HepG2 (cell line): ENCODE data around the gene FCHSD1. TPM values are rescaled to one million over a fixed set of nuclear protein-coding genes. Genes with fewer than 3 reads are reported as not detected.

Experiments used
- FLYWCH1 ChIP-seq: sonication (generic); formaldehyde crosslinking; IDR thresholded peaks from 2 replicates; pipeline ENCODE4 v1.8.1; 2023; ENCODE audit warnings: mild to moderate bottlenecking, missing genetic modification reagents
- HMGA1 ChIP-seq: sonication (generic); formaldehyde crosslinking; conservative IDR thresholded peaks from 2 replicates; pipeline ENCODE4 v1.4.0; 2020; ENCODE audit warnings: missing genetic modification reagents
- KLF16 ChIP-seq, 2 experiments: sonication (generic) in 1 of 2; formaldehyde crosslinking in 1 of 2; IDR thresholded peaks; 2 replicates each; pipeline versions ENCODE4 v1.6.1 to v1.8.0; 2016 to 2023; ENCODE audit warnings: missing genetic modification reagents in 2 of 2, missing compliant biosample characterization in 1 of 2
- MED1 ChIP-seq: sonication (generic); formaldehyde crosslinking; IDR thresholded peaks from 2 replicates; pipeline ENCODE4 v1.4.0; 2020; ENCODE audit warnings: missing genetic modification reagents
- NFATC3 ChIP-seq: sonication (generic); formaldehyde crosslinking; IDR thresholded peaks from 2 replicates; pipeline ENCODE4 v1.5.1; 2020; ENCODE audit warnings: mild to moderate bottlenecking, missing genetic modification reagents
- NR2F1 ChIP-seq, 2 experiments: fragments of 450-650 bp in 1 of 2; formaldehyde crosslinking in 1 of 2; IDR thresholded peaks; 2 replicates each; pipeline versions ENCODE4 v1.5.0 to v1.6.1; 2016 to 2020; ENCODE audit warnings: mild to moderate bottlenecking in 1 of 2, missing compliant biosample characterization in 1 of 2, missing genetic modification reagents in 1 of 2, moderate library complexity in 1 of 2
- PAWR ChIP-seq: sonication (generic); formaldehyde crosslinking; IDR thresholded peaks from 2 replicates; pipeline ENCODE4 v1.4.0; 2020; ENCODE audit warnings: missing genetic modification reagents, mild to moderate bottlenecking, borderline replicate concordance
- RFX1 ChIP-seq: fragments of 450-650 bp; IDR thresholded peaks from 2 replicates; pipeline ENCODE4 v1.6.1; 2017
- RFXAP ChIP-seq: sonication (generic); formaldehyde crosslinking; IDR thresholded peaks from 2 replicates; pipeline ENCODE4 v1.4.0; 2020; ENCODE audit warnings: missing genetic modification reagents, borderline replicate concordance
- TBP ChIP-seq: sonication (generic); formaldehyde crosslinking; IDR thresholded peaks from 2 replicates; pipeline ENCODE4 v1.5.0; 2020; ENCODE audit warnings: missing genetic modification reagents
- TGIF2 ChIP-seq: IDR thresholded peaks from 2 replicates; pipeline ENCODE4 v1.6.1; 2016; ENCODE audit warnings: control low read depth, missing compliant biosample characterization
- ZFP90 ChIP-seq: sonication (generic); formaldehyde crosslinking; IDR thresholded peaks from 2 replicates; pipeline ENCODE4 v1.8.0; 2022; ENCODE audit warnings: missing genetic modification reagents, mild to moderate bottlenecking, inconsistent platforms, borderline replicate concordance
- ZNF234 ChIP-seq: sonication (generic); formaldehyde crosslinking; conservative IDR thresholded peaks from 2 replicates; pipeline ENCODE4 v1.5.1; 2020; ENCODE audit warnings: mild to moderate bottlenecking, missing genetic modification reagents
- ZNF326 ChIP-seq: sonication (generic); formaldehyde crosslinking; IDR thresholded peaks from 2 replicates; pipeline ENCODE4 v1.4.0; 2020; ENCODE audit warnings: missing genetic modification reagents, borderline replicate concordance
- ZNF343 ChIP-seq: sonication (generic); formaldehyde crosslinking; IDR thresholded peaks from 2 replicates; pipeline ENCODE4 v1.4.0; 2020; ENCODE audit warnings: mild to moderate bottlenecking, missing genetic modification reagents
- ZSCAN30 ChIP-seq: sonication (generic); formaldehyde crosslinking; IDR thresholded peaks from 2 replicates; pipeline ENCODE4 v1.5.0; 2020; ENCODE audit warnings: mild to moderate bottlenecking, missing genetic modification reagents
- polyA plus RNA-seq, 8 experiments: library from polyadenylated mRNA; depleted of rRNA in 3 of 8; stranded (reverse) in 7 of 8; unstranded in 1 of 8; fragments of >200 nt; fragmentation: Illumina TruSeq in 4 of 8; extraction: Trizol in 4 of 8; gene quantifications; 2 replicates each; pipeline versions ENCODE4 v1.2.1 to v1.2.3, GENCODE V29; 2011 to 2016; ENCODE audit warnings: low read depth in 4 of 8, missing spikeins in 1 of 8, mixed read lengths in 1 of 8; ENCODE audit not compliant: insufficient read depth in 1 of 8
- total RNA-seq, 5 experiments: library from RNA; depleted of rRNA; stranded (reverse); fragments of >200 nt; fragmentation: Illumina TruSeq; extraction: Trizol; gene quantifications; 2 replicates each; pipeline ENCODE4 v1.2.3, GENCODE V29; 2016; ENCODE audit warnings: low read depth in 1 of 5
- TF ChIP-seq, protein P1 (sequence below): sonication (generic); formaldehyde crosslinking; IDR thresholded peaks from 2 replicates; pipeline ENCODE4 v1.4.0; 2020; ENCODE audit warnings: missing genetic modification reagents, mild to moderate bottlenecking, borderline replicate concordance
- TF ChIP-seq, protein P2 (sequence below): sonication (generic); formaldehyde crosslinking; IDR thresholded peaks from 2 replicates; pipeline ENCODE4 v1.8.0; 2022; ENCODE audit warnings: mild to moderate bottlenecking, missing genetic modification reagents
- TF ChIP-seq, protein P3 (sequence below): sonication (generic); formaldehyde crosslinking; IDR thresholded peaks from 2 replicates; pipeline ENCODE4 v1.8.0; 2022; ENCODE audit warnings: mild to moderate bottlenecking, missing genetic modification reagents, moderate library complexity
- TF ChIP-seq, protein P4 (sequence below): sonication (generic); formaldehyde crosslinking; IDR thresholded peaks from 2 replicates; pipeline ENCODE4 v1.4.0; 2020; ENCODE audit warnings: missing genetic modification reagents
- TF ChIP-seq, protein P5 (sequence below): sonication (generic); formaldehyde crosslinking; IDR thresholded peaks from 2 replicates; pipeline ENCODE4 v1.4.0; 2020; ENCODE audit warnings: missing genetic modification reagents, low read depth, mild to moderate bottlenecking, borderline replicate concordance
- TF ChIP-seq, protein P6 (sequence below): sonication (generic); formaldehyde crosslinking; IDR thresholded peaks from 2 replicates; pipeline ENCODE4 v1.4.0; 2020; ENCODE audit warnings: mild to moderate bottlenecking, missing genetic modification reagents, borderline replicate concordance

Gene FCHSD1
- total and polyA plus RNA-seq, 2 of the 13 experiments (the other 11 are each of a cell fraction or from before 2014, with no cell fraction given), result 5.5 to 15.4 TPM

DNA sequence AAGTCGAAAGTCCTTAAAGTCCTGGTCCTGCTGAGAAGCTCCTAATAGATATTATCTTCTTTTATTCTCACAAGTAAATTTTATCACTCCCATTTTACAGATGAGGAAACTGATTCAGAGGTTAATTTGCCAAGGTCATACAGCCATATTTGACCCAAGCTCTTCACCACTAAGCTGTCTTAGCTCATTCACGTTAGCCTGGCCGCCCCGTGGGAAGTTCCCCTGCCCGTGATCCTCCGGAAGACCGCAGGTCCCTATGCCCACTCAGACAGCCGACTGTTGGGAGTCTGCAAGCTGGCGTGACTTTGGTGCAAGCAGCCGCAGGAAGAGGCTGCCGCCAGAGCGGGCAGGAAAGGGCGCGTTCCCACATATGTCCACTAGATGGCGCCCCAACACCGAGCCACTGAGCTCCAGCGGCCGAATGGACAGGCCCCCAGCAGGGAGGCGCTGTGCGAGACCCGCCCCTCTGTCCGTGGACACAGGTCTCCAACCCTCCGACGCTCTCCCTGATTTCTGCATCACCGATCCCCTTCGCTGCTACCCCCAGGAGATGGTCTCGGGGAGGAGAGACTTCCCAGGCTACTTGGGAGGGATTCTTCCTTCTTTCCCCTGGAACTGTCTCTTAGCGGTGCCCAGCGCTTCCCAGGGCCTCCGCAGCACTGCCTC lies 40.8 kb upstream of the FCHSD1 start (continued):
- TF ChIP-seq RFXAP (CRISPR knock-in tag) (peak; percentile 26; the same call in 1 of the 2 replicates), ZNF343 (CRISPR knock-in tag) (no peak), HMGA1 (no peak), MED1 (CRISPR knock-in tag) (no peak), ZSCAN30 (CRISPR knock-in tag) (no peak), ZNF326 (CRISPR knock-in tag) (no peak), KLF16 (CRISPR knock-in tag; IDR thresholded peaks at IDR 0.05) (no peak), NR2F1 (CRISPR knock-in tag; IDR thresholded peaks at IDR 0.05) (no peak), TBP (CRISPR knock-in tag) (no peak), RFX1 (no peak), FLYWCH1 (CRISPR knock-in tag) (no peak), TGIF2 (CRISPR knock-in tag) (no peak), ZNF234 (CRISPR knock-in tag) (no peak), NFATC3 (no peak), ZFP90 (CRISPR knock-in tag) (no peak), PAWR (no peak)
- TF ChIP-seq, protein P1, sequence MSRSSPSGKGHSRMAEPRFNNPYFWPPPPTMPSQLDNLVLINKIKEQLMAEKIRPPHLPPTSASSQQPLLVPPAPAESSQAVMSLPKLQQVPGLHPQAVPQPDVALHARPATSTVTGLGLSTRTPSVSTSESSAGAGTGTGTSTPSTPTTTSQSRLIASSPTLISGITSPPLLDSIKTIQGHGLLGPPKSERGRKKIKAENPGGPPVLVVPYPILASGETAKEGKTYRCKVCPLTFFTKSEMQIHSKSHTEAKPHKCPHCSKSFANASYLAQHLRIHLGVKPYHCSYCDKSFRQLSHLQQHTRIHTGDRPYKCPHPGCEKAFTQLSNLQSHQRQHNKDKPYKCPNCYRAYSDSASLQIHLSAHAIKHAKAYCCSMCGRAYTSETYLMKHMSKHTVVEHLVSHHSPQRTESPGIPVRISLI (CRISPR knock-in tag), result no peak
- TF ChIP-seq, protein P2, sequence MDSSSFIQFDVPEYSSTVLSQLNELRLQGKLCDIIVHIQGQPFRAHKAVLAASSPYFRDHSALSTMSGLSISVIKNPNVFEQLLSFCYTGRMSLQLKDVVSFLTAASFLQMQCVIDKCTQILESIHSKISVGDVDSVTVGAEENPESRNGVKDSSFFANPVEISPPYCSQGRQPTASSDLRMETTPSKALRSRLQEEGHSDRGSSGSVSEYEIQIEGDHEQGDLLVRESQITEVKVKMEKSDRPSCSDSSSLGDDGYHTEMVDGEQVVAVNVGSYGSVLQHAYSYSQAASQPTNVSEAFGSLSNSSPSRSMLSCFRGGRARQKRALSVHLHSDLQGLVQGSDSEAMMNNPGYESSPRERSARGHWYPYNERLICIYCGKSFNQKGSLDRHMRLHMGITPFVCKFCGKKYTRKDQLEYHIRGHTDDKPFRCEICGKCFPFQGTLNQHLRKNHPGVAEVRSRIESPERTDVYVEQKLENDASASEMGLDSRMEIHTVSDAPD (CRISPR knock-in tag), result no peak
- TF ChIP-seq, protein P3, sequence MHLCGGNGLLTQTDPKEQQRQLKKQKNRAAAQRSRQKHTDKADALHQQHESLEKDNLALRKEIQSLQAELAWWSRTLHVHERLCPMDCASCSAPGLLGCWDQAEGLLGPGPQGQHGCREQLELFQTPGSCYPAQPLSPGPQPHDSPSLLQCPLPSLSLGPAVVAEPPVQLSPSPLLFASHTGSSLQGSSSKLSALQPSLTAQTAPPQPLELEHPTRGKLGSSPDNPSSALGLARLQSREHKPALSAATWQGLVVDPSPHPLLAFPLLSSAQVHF (CRISPR knock-in tag), result no peak
- TF ChIP-seq, protein P4, sequence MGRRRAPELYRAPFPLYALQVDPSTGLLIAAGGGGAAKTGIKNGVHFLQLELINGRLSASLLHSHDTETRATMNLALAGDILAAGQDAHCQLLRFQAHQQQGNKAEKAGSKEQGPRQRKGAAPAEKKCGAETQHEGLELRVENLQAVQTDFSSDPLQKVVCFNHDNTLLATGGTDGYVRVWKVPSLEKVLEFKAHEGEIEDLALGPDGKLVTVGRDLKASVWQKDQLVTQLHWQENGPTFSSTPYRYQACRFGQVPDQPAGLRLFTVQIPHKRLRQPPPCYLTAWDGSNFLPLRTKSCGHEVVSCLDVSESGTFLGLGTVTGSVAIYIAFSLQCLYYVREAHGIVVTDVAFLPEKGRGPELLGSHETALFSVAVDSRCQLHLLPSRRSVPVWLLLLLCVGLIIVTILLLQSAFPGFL (CRISPR knock-in tag), result no peak
- TF ChIP-seq, protein P5, sequence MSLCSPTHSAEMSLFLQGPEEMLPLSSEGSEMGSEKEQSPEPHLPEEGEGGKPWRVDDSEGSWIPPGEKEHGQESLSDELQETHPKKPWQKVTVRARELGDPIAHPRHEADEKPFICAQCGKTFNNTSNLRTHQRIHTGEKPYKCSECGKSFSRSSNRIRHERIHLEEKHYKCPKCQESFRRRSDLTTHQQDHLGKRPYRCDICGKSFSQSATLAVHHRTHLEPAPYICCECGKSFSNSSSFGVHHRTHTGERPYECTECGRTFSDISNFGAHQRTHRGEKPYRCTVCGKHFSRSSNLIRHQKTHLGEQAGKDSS (CRISPR knock-in tag), result 0 out of 2 replicates have a peak, but pooled peaks have one; percentile 27
- TF ChIP-seq, protein P6, sequence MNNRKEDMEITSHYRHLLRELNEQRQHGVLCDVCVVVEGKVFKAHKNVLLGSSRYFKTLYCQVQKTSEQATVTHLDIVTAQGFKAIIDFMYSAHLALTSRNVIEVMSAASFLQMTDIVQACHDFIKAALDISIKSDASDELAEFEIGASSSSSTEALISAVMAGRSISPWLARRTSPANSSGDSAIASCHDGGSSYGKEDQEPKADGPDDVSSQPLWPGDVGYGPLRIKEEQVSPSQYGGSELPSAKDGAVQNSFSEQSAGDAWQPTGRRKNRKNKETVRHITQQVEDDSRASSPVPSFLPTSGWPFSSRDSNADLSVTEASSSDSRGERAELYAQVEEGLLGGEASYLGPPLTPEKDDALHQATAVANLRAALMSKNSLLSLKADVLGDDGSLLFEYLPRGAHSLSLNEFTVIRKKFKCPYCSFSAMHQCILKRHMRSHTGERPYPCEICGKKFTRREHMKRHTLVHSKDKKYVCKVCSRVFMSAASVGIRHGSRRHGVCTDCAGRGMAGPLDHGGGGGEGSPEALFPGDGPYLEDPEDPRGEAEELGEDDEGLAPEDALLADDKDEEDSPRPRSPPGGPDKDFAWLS (CRISPR knock-in tag), result no peak
